B cell (primary cell): ENCODE results near the gene ACAP2.

Experiments used
- CTCF ChIP-seq: fragments of 200-600 bp; IDR thresholded peaks from one replicate; pipeline ENCODE4 v1.8.0; 2022; ENCODE audit warnings: antibody characterized with exemption, mild to moderate bottlenecking
- EZH2 ChIP-seq: IDR thresholded peaks from 2 replicates; pipeline ENCODE4 v1.6.1; 2012; ENCODE audit warnings: borderline replicate concordance, low read depth, mild to moderate bottlenecking, moderate library complexity, low read length; ENCODE audit not compliant: insufficient read depth, poor library complexity, severe bottlenecking

GRCh38 chr3:195263193-195263924 is 179.5 kb downstream of the ACAP2 start:
- no peak for TF ChIP-seq CTCF
- TF ChIP-seq EZH2: no peak
